ENCODE results near the gene LIAS. TPM values are rescaled to one million over a fixed set of nuclear protein-coding genes. Genes with fewer than 3 reads are reported as not detected.

The LIAS gene
- total and polyA plus RNA-seq, 2 of the 13 experiments (the other 11 are each of a cell fraction or from before 2014, with no cell fraction given) = 16.0 to 16.6 TPM

GRCh38 chr4:39514888-39515401 lies 56.1 kb downstream of the LIAS start (continued):
- no peak for TF ChIP-seq MXD3 (CRISPR knock-in tag; IDR thresholded peaks at IDR 0.05)
- TF ChIP-seq PPARG (CRISPR knock-in tag; conservative IDR thresholded peaks at IDR 0.05) = peak; percentile 86
- TF ChIP-seq ERF (CRISPR knock-in tag; IDR thresholded peaks at IDR 0.05) = peak; percentile 96
- TF ChIP-seq ZNF747 (CRISPR knock-in tag; IDR thresholded peaks at IDR 0.05; ENCODE audit: borderline replicate concordance) = peak; percentile 20; the same call in 1 of the 2 replicates
- no peak for TF ChIP-seq ZNF768 (CRISPR knock-in tag; IDR thresholded peaks at IDR 0.05)
- TF ChIP-seq ZBTB43 (CRISPR knock-in tag; conservative IDR thresholded peaks at IDR 0.05) = 0 out of 2 replicates have a peak, but pooled peaks have one; percentile 40
- no peak for TF ChIP-seq ZNF562 (CRISPR knock-in tag; IDR thresholded peaks at IDR 0.05; ENCODE audit: borderline replicate concordance)
- peak; percentile 44; the same call in 1 of the 2 replicates for TF ChIP-seq PHF8 (CRISPR knock-in tag; IDR thresholded peaks at IDR 0.05)
- no peak for TF ChIP-seq LCORL (IDR thresholded peaks at IDR 0.05)
- peak; percentile 85 for TF ChIP-seq LCORL (CRISPR knock-in tag; IDR thresholded peaks at IDR 0.05)
- TF ChIP-seq POLR2G (IDR thresholded peaks at IDR 0.05; ENCODE audit: low read depth, low read length) = peak; percentile 56; the same call in 1 of the 2 replicates
- peak; percentile 96 for TF ChIP-seq HMG20A (CRISPR knock-in tag; IDR thresholded peaks at IDR 0.05; ENCODE audit: borderline replicate concordance)
- 0 out of 2 replicates have a peak, but pooled peaks have one; percentile 23 for TF ChIP-seq ZBTB38 (CRISPR knock-in tag; IDR thresholded peaks at IDR 0.05)
- TF ChIP-seq ZNF33B (CRISPR knock-in tag; IDR thresholded peaks at IDR 0.05) = no peak
- TF ChIP-seq NFYC (CRISPR knock-in tag; IDR thresholded peaks at IDR 0.05) = peak; percentile 32; the same call in 1 of the 2 replicates
- TF ChIP-seq CBX2 (IDR thresholded peaks at IDR 0.05; ENCODE audit: low read depth, low read length) = no peak
- no peak for TF ChIP-seq CBX2 (CRISPR knock-in tag; IDR thresholded peaks at IDR 0.05; ENCODE audit: low read depth)
- TF ChIP-seq IKZF1 (IDR thresholded peaks at IDR 0.05) = no peak
- TF ChIP-seq IRF1 (CRISPR knock-in tag; IDR thresholded peaks at IDR 0.05; ENCODE audit: low read depth) = no peak
- no peak for TF ChIP-seq ZNF567 (CRISPR knock-in tag; IDR thresholded peaks at IDR 0.05; ENCODE audit: borderline replicate concordance)
- peak in 1 of 2 experiments; percentile 54; a peak in 1 of 4 replicates for TF ChIP-seq REST (IDR thresholded peaks at IDR 0.05; ENCODE audit: borderline replicate concordance in 1 of 2, low read depth in 1 of 2, low read length in 2 of 2)
- peak; percentile 59 for TF ChIP-seq SKI (IDR thresholded peaks at IDR 0.05; ENCODE audit: partially characterized antibody)
- no peak for TF ChIP-seq SRSF1 (optimal IDR thresholded peaks at IDR 0.05; ENCODE audit: low read depth, low read length)
- no peak for TF ChIP-seq PHB2 (IDR thresholded peaks at IDR 0.05; ENCODE audit: partially characterized antibody)
- TF ChIP-seq NCOA5 (CRISPR knock-in tag; IDR thresholded peaks at IDR 0.05) = no peak
- no peak; the same call in 1 of the 2 replicates for TF ChIP-seq ZSCAN9 (CRISPR knock-in tag; IDR thresholded peaks at IDR 0.05; ENCODE audit: borderline replicate concordance)
- peak; percentile 97 for TF ChIP-seq MED13 (CRISPR knock-in tag; IDR thresholded peaks at IDR 0.05)
- TF ChIP-seq TP53 (CRISPR knock-in tag; conservative IDR thresholded peaks at IDR 0.05) = 0 out of 2 replicates have a peak, but pooled peaks have one; percentile 43

All from HepG2 (cell line).